DOHH2 (cell line): ENCODE measurements around the gene ITGB5.

Experiments
- H3F3A ChIP-seq: fragments of 200-600 bp; sonication (generic), shearing (Covaris generic); 2 replicates; pipeline ENCODE4 v1.6.0; 2016; ENCODE audit warnings: antibody characterized with exemption, mild to moderate bottlenecking; ENCODE audit not compliant: control insufficient read depth, insufficient read depth
- H3K27ac ChIP-seq: fragments of 200-600 bp; sonication (generic); 2 replicates; pipeline ENCODE4 v1.5.1; 2014; ENCODE audit warnings: low read depth, mild to moderate bottlenecking, low read length, moderate library complexity
- H3K27me3 ChIP-seq: fragments of 200-600 bp; sonication (generic); 2 replicates; pipeline ENCODE4 v1.6.1; 2014; ENCODE audit warnings: mild to moderate bottlenecking, low read length, mixed read lengths; ENCODE audit not compliant: control insufficient read depth
- H3K36me3 ChIP-seq: fragments of 200-600 bp; sonication (generic); 2 replicates; pipeline ENCODE4 v1.6.1; 2014; ENCODE audit warnings: mild to moderate bottlenecking, low read length, moderate library complexity, mixed read lengths; ENCODE audit not compliant: control insufficient read depth
- H3K4me1 ChIP-seq: fragments of 200-600 bp; sonication (generic); 2 replicates; pipeline ENCODE4 v1.6.1; 2014; ENCODE audit warnings: mild to moderate bottlenecking, low read length, mixed read lengths; ENCODE audit not compliant: control insufficient read depth
- H3K4me2 ChIP-seq: fragments of 200-600 bp; sonication (generic); 2 replicates; pipeline ENCODE4 v1.6.0; 2014; ENCODE audit warnings: mild to moderate bottlenecking, low read length, moderate library complexity
- H3K4me3 ChIP-seq: fragments of 200-600 bp; sonication (generic); 2 replicates; pipeline ENCODE4 v1.5.1; 2014; ENCODE audit warnings: mild to moderate bottlenecking, low read length, mixed read lengths
- H3K79me2 ChIP-seq: fragments of 200-600 bp; sonication (generic); 2 replicates; pipeline ENCODE4 v1.6.1; 2014; ENCODE audit warnings: mild to moderate bottlenecking, low read length, mixed read lengths; ENCODE audit not compliant: control insufficient read depth
- H3K9me2 ChIP-seq: fragments of 200-600 bp; sonication (generic); replicated peaks from 2 replicates; pipeline ENCODE4 v1.6.1; 2014; ENCODE audit warnings: mild to moderate bottlenecking, low read length, mixed read lengths; ENCODE audit not compliant: control insufficient read depth
- H3K9me3 ChIP-seq: fragments of 200-600 bp; sonication (generic); 2 replicates; pipeline ENCODE4 v1.6.1; 2014; ENCODE audit warnings: antibody characterized with exemption, low read length, mixed read lengths; ENCODE audit not compliant: control insufficient read depth, insufficient read depth
- H4K20me1 ChIP-seq: fragments of 200-600 bp; sonication (generic); 2 replicates; pipeline ENCODE4 v1.6.0; 2014; ENCODE audit warnings: low read depth, mild to moderate bottlenecking, antibody characterized with exemption, low read length, moderate library complexity; ENCODE audit not compliant: control insufficient read depth, insufficient read depth
- EZH2phosphoT487 ChIP-seq: fragments of 200-600 bp; sonication (generic); IDR thresholded peaks from 2 replicates; pipeline ENCODE4 v1.6.1; 2017; ENCODE audit warnings: borderline replicate concordance, mild to moderate bottlenecking, antibody characterized with exemption, low read length, moderate library complexity, mixed read lengths
- TF ChIP-seq, protein P1 (sequence below): fragments of 200-600 bp; sonication (generic); IDR thresholded peaks from one replicate; pipeline ENCODE4 v1.5.1; 2014; ENCODE audit warnings: antibody characterized with exemption, mild to moderate bottlenecking, low read depth, low read length; ENCODE audit not compliant: poor library complexity, severe bottlenecking

Gene ITGB5

GRCh38 chr3:124848300-124848699 lies 38.9 kb downstream of the ITGB5 start:
- Histone ChIP-seq H3K27me3 (no peaks in the 10 kb centered on the region), H3K4me3 (no peak overlapping the region), H3K27ac (no peak overlapping the region), H3K9me3 (no peaks in the 10 kb centered on the region), H4K20me1 (no peaks in the 10 kb centered on the region), H3K4me2 (no peak overlapping the region), H3K79me2 (no peaks in the 10 kb centered on the region), H3K4me1 (no peaks in the 10 kb centered on the region), H3K9me2 (no peaks in the 10 kb centered on the region), H3K36me3 (no peaks in the 10 kb centered on the region), H3F3A (no peaks in the 10 kb centered on the region)
- TF ChIP-seq, protein P1, sequence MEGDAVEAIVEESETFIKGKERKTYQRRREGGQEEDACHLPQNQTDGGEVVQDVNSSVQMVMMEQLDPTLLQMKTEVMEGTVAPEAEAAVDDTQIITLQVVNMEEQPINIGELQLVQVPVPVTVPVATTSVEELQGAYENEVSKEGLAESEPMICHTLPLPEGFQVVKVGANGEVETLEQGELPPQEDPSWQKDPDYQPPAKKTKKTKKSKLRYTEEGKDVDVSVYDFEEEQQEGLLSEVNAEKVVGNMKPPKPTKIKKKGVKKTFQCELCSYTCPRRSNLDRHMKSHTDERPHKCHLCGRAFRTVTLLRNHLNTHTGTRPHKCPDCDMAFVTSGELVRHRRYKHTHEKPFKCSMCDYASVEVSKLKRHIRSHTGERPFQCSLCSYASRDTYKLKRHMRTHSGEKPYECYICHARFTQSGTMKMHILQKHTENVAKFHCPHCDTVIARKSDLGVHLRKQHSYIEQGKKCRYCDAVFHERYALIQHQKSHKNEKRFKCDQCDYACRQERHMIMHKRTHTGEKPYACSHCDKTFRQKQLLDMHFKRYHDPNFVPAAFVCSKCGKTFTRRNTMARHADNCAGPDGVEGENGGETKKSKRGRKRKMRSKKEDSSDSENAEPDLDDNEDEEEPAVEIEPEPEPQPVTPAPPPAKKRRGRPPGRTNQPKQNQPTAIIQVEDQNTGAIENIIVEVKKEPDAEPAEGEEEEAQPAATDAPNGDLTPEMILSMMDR, result no peak

GRCh38 chr3:124847863-124848262 lies 39.3 kb downstream of the ITGB5 start:
- Histone ChIP-seq H4K20me1 (no peaks in the 10 kb centered on the region), H3K36me3 (no peaks in the 10 kb centered on the region), H3K27me3 (no peaks in the 10 kb centered on the region), H3K4me3 (no peak overlapping the region), H3F3A (no peaks in the 10 kb centered on the region), H3K9me2 (no peaks in the 10 kb centered on the region), H3K4me2 (no peak overlapping the region), H3K27ac (no peak overlapping the region), H3K79me2 (no peaks in the 10 kb centered on the region), H3K9me3 (no peaks in the 10 kb centered on the region), H3K4me1 (no peaks in the 10 kb centered on the region)
- TF ChIP-seq EZH2phosphoT487, result no peak
- TF ChIP-seq, protein P1, result no peak

GRCh38 chr3:124847051-124847450 lies 40.1 kb downstream of the ITGB5 start:
- Histone ChIP-seq H4K20me1 (no peaks in the 10 kb centered on the region), H3K4me2 (no peak overlapping the region), H3K9me2 (no peaks in the 10 kb centered on the region), H3K4me1 (no peaks in the 10 kb centered on the region), H3K27me3 (0 out of 2 replicates have a peak, but pooled peaks cover 6% of the 10 kb centered on the region), H3K4me3 (no peak overlapping the region), H3F3A (no peaks in the 10 kb centered on the region), H3K9me3 (no peaks in the 10 kb centered on the region), H3K27ac (no peak overlapping the region), H3K79me2 (no peaks in the 10 kb centered on the region), H3K36me3 (no peaks in the 10 kb centered on the region)
- no peak for TF ChIP-seq EZH2phosphoT487
- TF ChIP-seq, protein P1, result no peak

- no peaks in the 10 kb centered on the region for H3F3A ChIP-seq
- no peaks in the 10 kb centered on the region for H3K9me3 ChIP-seq
- no peaks in the 10 kb centered on the region for H3K9me2 ChIP-seq
- H3K4me3 ChIP-seq, result no peak overlapping the region
- H3K79me2 ChIP-seq, result no peaks in the 10 kb centered on the region
- no peaks in the 10 kb centered on the region for H3K36me3 ChIP-seq
- H3K27me3 ChIP-seq, result 0 out of 2 replicates have a peak, but pooled peaks cover 7% of the 10 kb centered on the region
- no peaks in the 10 kb centered on the region for H4K20me1 ChIP-seq
- TF ChIP-seq, protein P1, result no peak
- TF ChIP-seq EZH2phosphoT487, result no peak
- no peak overlapping the region for H3K4me2 ChIP-seq
- no peak overlapping the region for H3K27ac ChIP-seq
- H3K4me1 ChIP-seq, result no peaks in the 10 kb centered on the region
These were observed 41.0 kb downstream of the ITGB5 start for GRCh38 chr3:124846189-124846588.
